CD14-positive monocyte (primary cell): Measurements from ENCODE around the gene RCOR1. TPM values are rescaled to one million over a fixed set of nuclear protein-coding genes. Genes with fewer than 3 reads are reported as not detected.
A peak's percentile ranks its signal among the peaks of the same experiment; 100 is the strongest.

Experiments used
- DNase-seq, 3 donors: peaks; one replicate each; pipeline ENCODE4 v3.0.0-alpha.2; 2011 to 2022
- H2AFZ ChIP-seq: 2 replicates; pipeline ENCODE4 v1.6.0; 2012; ENCODE audit warnings: mild to moderate bottlenecking, low read depth, low read length, inconsistent platforms; ENCODE audit not compliant: insufficient read depth, poor library complexity, severe bottlenecking
- H3K27ac ChIP-seq, 2 donors: 1 replicate in 1 of 2; 2 replicates in 1 of 2; pipeline ENCODE4 v1.5.1; 2012 to 2013; ENCODE audit warnings: low read length in 2 of 2, control low read depth in 1 of 2, inconsistent platforms in 1 of 2, low read depth in 1 of 2, mild to moderate bottlenecking in 1 of 2
- H3K27me3 ChIP-seq, 2 donors: one replicate each; pipeline versions ENCODE4 v1.6.0 to v1.6.1; 2011 to 2013; ENCODE audit warnings: low read length in 2 of 2; ENCODE audit not compliant: control insufficient read depth in 2 of 2, insufficient read depth in 2 of 2
- H3K36me3 ChIP-seq, 2 donors: replicated peaks in 1 of 2; 1 replicate in 1 of 2; 2 replicates in 1 of 2; pipeline versions ENCODE4 v1.5.1 to v1.6.1; 2012 to 2013; ENCODE audit warnings: low read length in 2 of 2, control low read depth in 1 of 2, inconsistent platforms in 1 of 2, mild to moderate bottlenecking in 1 of 2; ENCODE audit not compliant: insufficient read depth in 2 of 2, control insufficient read depth in 1 of 2
- H3K4me1 ChIP-seq, 2 donors: 1 replicate in 1 of 2; 2 replicates in 1 of 2; pipeline versions ENCODE4 v1.5.1 to v1.6.1; 2012 to 2013; ENCODE audit warnings: low read length in 2 of 2, control low read depth in 1 of 2, inconsistent platforms in 1 of 2, mild to moderate bottlenecking in 1 of 2, moderate library complexity in 1 of 2; ENCODE audit not compliant: insufficient read depth in 2 of 2, control insufficient read depth in 1 of 2
- H3K4me2 ChIP-seq: replicated peaks from 2 replicates; pipeline ENCODE3; 2012; ENCODE audit warnings: low read length, moderate library complexity, mild to moderate bottlenecking; ENCODE audit not compliant: poor library complexity, severe bottlenecking; ENCODE audit errors: extremely low read depth
- H3K4me3 ChIP-seq, 3 experiments: fragments of 200-600 bp in 1 of 3; sonication (generic) in 1 of 3; replicated peaks in 1 of 3; 1 replicate in 2 of 3; 2 replicates in 1 of 3; pipeline ENCODE4 v1.5.1; 2011 to 2013; ENCODE audit warnings: low read length in 3 of 3, mild to moderate bottlenecking in 3 of 3, control low read depth in 2 of 3, low read depth in 2 of 3, inconsistent platforms in 1 of 3, moderate library complexity in 1 of 3
- H3K79me2 ChIP-seq: 2 replicates; pipeline ENCODE4 v1.6.0; 2012; ENCODE audit warnings: mild to moderate bottlenecking, control low read depth, inconsistent platforms, low read length, moderate library complexity; ENCODE audit not compliant: insufficient read depth
- H3K9ac ChIP-seq: 2 replicates; pipeline ENCODE4 v1.6.0; 2017; ENCODE audit warnings: low read length, mild to moderate bottlenecking; ENCODE audit not compliant: insufficient read depth, poor library complexity, severe bottlenecking
- H3K9me3 ChIP-seq, 2 donors: replicated peaks in 1 of 2; 1 replicate in 1 of 2; 2 replicates in 1 of 2; pipeline versions ENCODE4 v1.5.1 to v1.6.1; 2012 to 2013; ENCODE audit warnings: low read length in 2 of 2, control low read depth in 1 of 2; ENCODE audit not compliant: control insufficient read depth in 1 of 2, insufficient read depth in 1 of 2
- H4K20me1 ChIP-seq: 2 replicates; pipeline ENCODE4 v1.6.0; 2012; ENCODE audit warnings: mild to moderate bottlenecking, low read length, control low read depth, moderate library complexity; ENCODE audit not compliant: insufficient read depth
- H3K27ac Mint-ChIP-seq, 7 donors: one replicate each; pipeline ENCODE4 v1.8.0; 2020; ENCODE audit warnings: mild to moderate bottlenecking in 7 of 7, mixed read lengths in 7 of 7, moderate library complexity in 6 of 7, inconsistent platforms in 2 of 7
- H3K27me3 Mint-ChIP-seq, 3 donors: one replicate each; pipeline ENCODE4 v1.8.0; 2021 to 2022; ENCODE audit warnings: low read depth in 3 of 3, mild to moderate bottlenecking in 3 of 3, mixed read lengths in 3 of 3, moderate library complexity in 3 of 3, inconsistent platforms in 1 of 3
- H3K36me3 Mint-ChIP-seq, 2 donors: one replicate each; pipeline ENCODE4 v1.8.0; 2020; ENCODE audit warnings: mixed read lengths in 2 of 2, inconsistent platforms in 1 of 2, mild to moderate bottlenecking in 1 of 2
- H3K4me1 Mint-ChIP-seq: one replicate; pipeline ENCODE4 v1.8.0; 2020; ENCODE audit warnings: mild to moderate bottlenecking, mixed read lengths
- H3K4me3 Mint-ChIP-seq, 2 donors: one replicate each; pipeline ENCODE4 v1.8.0; 2020; ENCODE audit warnings: mild to moderate bottlenecking in 2 of 2, mixed read lengths in 2 of 2, moderate library complexity in 1 of 2
- H3K9me3 Mint-ChIP-seq, 7 donors: one replicate each; pipeline ENCODE4 v1.8.0; 2020 to 2022; ENCODE audit warnings: mixed read lengths in 7 of 7, mild to moderate bottlenecking in 6 of 7, moderate library complexity in 6 of 7, inconsistent platforms in 2 of 7
- WGBS: methylation state at CpG from one replicate; pipeline ENCODE4 v1.1.5; 2013; ENCODE audit warnings: missing lambda C conversion rate; ENCODE audit not compliant: insufficient coverage; 5-methylcytosine and 5-hydroxymethylcytosine counted together
- intact Hi-C, 2 donors: fragments of 100-400 bp; cut with micrococcal nuclease; formaldehyde crosslinking; loops; one replicate each; pipeline versions ENCODE4 v1.15.0 to v1.15.1; 2023
- polyA plus RNA-seq, 3 donors: library from polyadenylated mRNA; depleted of rRNA in 1 of 3; unstranded in 2 of 3; stranded (reverse) in 1 of 3; fragments of 300-500 nt in 2 of 3; fragments of >200 nt in 1 of 3; fragmentation: Illumina TruSeq in 2 of 3; gene quantifications; 1 replicate in 2 of 3; 2 replicates in 1 of 3; pipeline ENCODE4 v1.2.3, GENCODE V29; 2012 to 2021
- TF ChIP-seq, protein P1 (sequence below): fragments of 200-600 bp; IDR thresholded peaks from one replicate; pipeline ENCODE4 v1.8.0; 2022; ENCODE audit warnings: antibody characterized with exemption, mild to moderate bottlenecking

Gene RCOR1
- polyA plus RNA-seq, 3 donors = 2.1 to 36.6 (median 2.3) TPM

- H3K36me3 Mint-ChIP-seq = peaks cover 5 to 21% of the 10 kb centered on the region in 2 donors
- Histone ChIP-seq H3K4me3 (no peak overlapping the region), H3K27me3 (no peaks in the 10 kb centered on the region), H3K4me1 (no peaks in the 10 kb centered on the region), H3K27ac (peak overlapping the region in 1 of 2 donors; percentile 44), H3K4me2 (no peak overlapping the region), H3K9me3 (no peaks in the 10 kb centered on the region), H3K79me2 (peaks cover 100% of the 10 kb centered on the region), H3K9ac (no peak overlapping the region), H2AFZ (no peak overlapping the region), H3K36me3 (peaks cover 0 to 10% of the 10 kb centered on the region in 2 donors), H4K20me1 (peaks cover 100% of the 10 kb centered on the region)
- WGBS = 84% methylated on average over 3 of the region's 7 CpGs
- H3K27me3 Mint-ChIP-seq = peaks cover 0 to 1% (median 0%) of the 10 kb centered on the region in 3 donors
- no peaks in the 10 kb centered on the region for H3K9me3 Mint-ChIP-seq
- H3K4me3 Mint-ChIP-seq = no peak overlapping the region
- intact Hi-C loops = no loop called here
- H3K27ac Mint-ChIP-seq = peak overlapping the region in 4 of 7 donors; percentile 17 to 84 (median 56)
- DNase-seq = no peak
- peaks cover 47% of the 10 kb centered on the region for H3K4me1 Mint-ChIP-seq
- TF ChIP-seq, protein P1, sequence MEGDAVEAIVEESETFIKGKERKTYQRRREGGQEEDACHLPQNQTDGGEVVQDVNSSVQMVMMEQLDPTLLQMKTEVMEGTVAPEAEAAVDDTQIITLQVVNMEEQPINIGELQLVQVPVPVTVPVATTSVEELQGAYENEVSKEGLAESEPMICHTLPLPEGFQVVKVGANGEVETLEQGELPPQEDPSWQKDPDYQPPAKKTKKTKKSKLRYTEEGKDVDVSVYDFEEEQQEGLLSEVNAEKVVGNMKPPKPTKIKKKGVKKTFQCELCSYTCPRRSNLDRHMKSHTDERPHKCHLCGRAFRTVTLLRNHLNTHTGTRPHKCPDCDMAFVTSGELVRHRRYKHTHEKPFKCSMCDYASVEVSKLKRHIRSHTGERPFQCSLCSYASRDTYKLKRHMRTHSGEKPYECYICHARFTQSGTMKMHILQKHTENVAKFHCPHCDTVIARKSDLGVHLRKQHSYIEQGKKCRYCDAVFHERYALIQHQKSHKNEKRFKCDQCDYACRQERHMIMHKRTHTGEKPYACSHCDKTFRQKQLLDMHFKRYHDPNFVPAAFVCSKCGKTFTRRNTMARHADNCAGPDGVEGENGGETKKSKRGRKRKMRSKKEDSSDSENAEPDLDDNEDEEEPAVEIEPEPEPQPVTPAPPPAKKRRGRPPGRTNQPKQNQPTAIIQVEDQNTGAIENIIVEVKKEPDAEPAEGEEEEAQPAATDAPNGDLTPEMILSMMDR = no peak
These were observed 70.4 kb downstream of the RCOR1 start for GRCh38 chr14:102662636-102663430.

- peaks cover 100% of the 10 kb centered on the region for H3K79me2 ChIP-seq
- no peaks in the 10 kb centered on the region for H3K4me1 ChIP-seq
- peaks cover 0 to 10% of the 10 kb centered on the region in 2 donors for H3K36me3 ChIP-seq
- peaks cover 46% of the 10 kb centered on the region for H3K4me1 Mint-ChIP-seq
- no peak overlapping the region for H3K27ac Mint-ChIP-seq
- no peak for DNase-seq
- peak overlapping the region in 1 of 2 donors; percentile 44 for H3K27ac ChIP-seq
- H3K9me3 ChIP-seq = no peaks in the 10 kb centered on the region
- intact Hi-C loops = no loop called here
- TF ChIP-seq, protein P1 = no peak
- H3K4me2 ChIP-seq = no peak overlapping the region
- no peak overlapping the region for H3K4me3 ChIP-seq
- H3K9ac ChIP-seq = no peak overlapping the region
- H4K20me1 ChIP-seq = peaks cover 100% of the 10 kb centered on the region
- no peaks in the 10 kb centered on the region for H3K9me3 Mint-ChIP-seq
- no peak overlapping the region for H2AFZ ChIP-seq
- peaks cover 0 to 1% (median 0%) of the 10 kb centered on the region in 3 donors for H3K27me3 Mint-ChIP-seq
- no peak overlapping the region for H3K4me3 Mint-ChIP-seq
- H3K27me3 ChIP-seq = no peaks in the 10 kb centered on the region
- peaks cover 5 to 22% of the 10 kb centered on the region in 2 donors for H3K36me3 Mint-ChIP-seq
- WGBS = 100% methylated on average over 3 of the region's 3 CpGs
These were observed 71.0 kb downstream of the RCOR1 start for GRCh38 chr14:102663440-102663839.
